HG03521 (cell line): ENCODE results near the gene PRAMEF2.
"Not testable (repeated sequence)": the region's sequence is repeated elsewhere in the genome, so short reads cannot be mapped to it uniquely, and the experiment has no call there.

ENCODE experiments used
- ATAC-seq: cut with Tn5 transposase; IDR thresholded peaks from one replicate; pipeline ENCODE4 v1.9.1; 2021; ENCODE audit warnings: mild to moderate bottlenecking, moderate library complexity; ENCODE audit not compliant: unreplicated experiment

PRAMEF2 gene, protein sequence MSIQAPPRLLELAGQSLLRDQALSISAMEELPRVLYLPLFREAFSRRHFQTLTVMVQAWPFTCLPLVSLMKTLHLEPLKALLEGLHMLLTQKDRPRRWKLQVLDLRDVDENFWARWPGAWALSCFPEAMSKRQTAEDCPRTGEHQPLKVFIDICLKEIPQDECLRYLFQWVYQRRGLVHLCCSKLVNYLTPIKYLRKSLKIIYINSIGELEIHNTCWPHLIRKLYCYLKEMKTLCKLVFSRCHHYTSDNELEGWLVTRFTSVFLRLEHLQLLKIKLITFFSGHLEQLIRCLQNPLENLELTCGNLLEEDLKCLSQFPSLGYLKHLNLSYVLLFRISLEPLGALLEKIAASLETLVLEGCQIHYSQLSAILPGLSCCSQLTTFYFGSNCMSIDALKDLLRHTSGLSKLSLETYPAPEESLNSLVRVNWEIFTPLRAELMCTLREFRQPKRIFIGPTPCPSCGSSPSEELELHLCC

DNA sequence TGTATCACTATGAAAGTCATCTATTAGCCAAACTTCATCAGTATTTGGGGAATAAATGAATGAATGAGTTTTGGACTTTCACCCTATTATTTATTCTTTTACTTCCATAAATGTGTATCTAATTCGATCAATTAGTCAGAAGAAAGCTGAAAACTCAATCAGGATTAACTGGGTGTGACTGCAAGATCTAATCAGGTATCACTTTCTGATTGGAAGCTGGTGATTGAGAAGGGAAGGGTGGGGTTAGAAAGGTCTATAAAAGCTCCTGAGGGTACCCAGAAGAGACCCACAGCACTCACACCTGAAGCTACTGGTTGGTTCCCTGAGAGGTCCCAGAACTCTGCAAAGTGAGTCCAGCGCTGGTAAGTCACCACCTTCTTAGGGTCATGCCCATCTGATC is at the start of gene PRAMEF2:
Gene PRAMEF2, plus strand, starts transcription at position 301 of the 400 bp plus-strand sequence. CDS start 1,924 bp downstream, outside the sequence.
- ATAC-seq = not testable (repeated sequence)

DNA sequence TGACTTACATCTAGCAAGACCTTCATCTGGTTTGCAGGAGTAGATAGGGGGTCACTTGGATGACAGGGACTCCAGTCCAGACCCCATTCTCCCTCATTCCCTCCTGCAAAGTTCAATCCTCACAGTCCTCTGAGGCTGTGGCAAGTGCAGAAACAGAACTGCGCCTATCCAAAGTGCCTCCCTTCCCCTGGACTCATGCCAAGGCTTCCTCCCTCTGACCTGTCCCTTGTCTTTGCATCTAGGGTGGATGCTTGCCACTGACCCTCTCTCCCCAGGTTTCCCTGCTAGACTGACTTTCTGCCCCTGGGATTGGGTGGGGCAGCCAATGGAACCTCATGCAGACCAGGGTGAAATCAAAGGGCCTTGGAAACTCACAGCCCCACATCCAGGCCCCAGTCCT is 47.0 kb upstream of the PRAMEF2 start:
- ATAC-seq = no peak

GRCh38 chr1:12810691-12811408 is 46.0 kb upstream of the PRAMEF2 start:
- ATAC-seq = no peak

DNA sequence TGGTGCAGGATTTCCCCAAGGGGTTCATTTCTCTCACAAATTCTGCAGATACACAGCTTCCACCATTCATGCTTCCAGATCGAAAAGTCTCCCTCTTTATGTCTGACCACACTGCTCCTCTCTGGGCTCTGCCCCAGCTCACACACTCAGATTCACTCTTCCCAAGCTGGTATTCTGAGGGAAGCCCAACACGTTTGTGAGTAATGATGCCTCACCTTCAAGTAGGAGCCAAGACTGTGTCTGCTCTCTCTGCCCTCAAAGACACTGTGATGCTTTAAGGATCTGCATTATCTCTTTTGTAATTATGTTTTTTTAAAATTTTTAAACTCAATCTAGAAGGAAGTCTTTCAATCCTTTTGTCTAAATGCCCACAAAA is 45.5 kb upstream of the PRAMEF2 start:
- no peak for ATAC-seq

DNA sequence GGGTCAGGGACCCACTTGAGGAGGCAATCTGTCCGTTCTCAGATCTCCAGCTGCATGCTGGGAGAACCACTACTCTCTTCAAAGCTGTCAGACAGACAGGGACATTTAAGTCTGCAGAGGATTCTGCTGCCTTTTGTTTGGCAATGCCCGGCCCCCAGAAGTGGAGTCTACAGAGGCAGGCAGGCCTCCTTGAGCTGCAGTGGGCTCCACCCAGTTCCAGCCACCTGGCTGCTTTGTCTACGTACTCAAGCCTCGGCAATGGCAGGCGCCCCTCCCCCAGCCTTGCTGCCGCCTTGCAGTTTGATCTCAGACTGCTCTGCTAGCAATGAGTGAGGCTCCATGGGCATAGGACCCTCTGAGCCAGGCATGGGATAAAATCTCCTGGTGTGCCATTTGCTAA is 37.8 kb upstream of the PRAMEF2 start:
- not testable (repeated sequence) for ATAC-seq

DNA sequence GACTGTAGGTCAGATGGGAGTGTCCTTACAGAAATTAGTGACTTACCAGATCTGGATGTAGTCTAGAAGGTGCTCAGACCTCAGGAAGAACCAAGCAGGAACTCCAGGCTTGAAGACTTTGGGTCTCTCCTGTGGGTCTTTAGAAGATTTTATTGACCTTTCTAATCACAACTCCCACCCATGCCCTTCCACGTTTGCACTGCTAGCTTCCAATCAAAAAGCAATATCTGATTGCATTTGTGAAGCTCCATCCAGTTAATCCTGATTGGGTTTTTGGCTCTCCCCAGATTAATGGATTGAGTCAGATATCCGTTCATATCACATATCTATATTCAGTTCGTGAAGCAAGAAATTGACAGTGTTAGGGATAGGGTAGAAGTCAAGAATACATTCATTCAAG is 25.6 kb upstream of the PRAMEF2 start, which contains the start of gene PRAMEF11:
Gene PRAMEF11, minus strand, starts transcription at position 101 of the 400 bp plus-strand sequence. CDS start 2,621 bp downstream, outside the sequence.
- not testable (repeated sequence) for ATAC-seq

GRCh38 chr1:12833251-12833650 is 23.6 kb upstream of the PRAMEF2 start:
- not testable (repeated sequence) for ATAC-seq

GRCh38 chr1:12848620-12849019 is 8.3 kb upstream of the PRAMEF2 start, which contains the start of gene HNRNPCL1:
Gene HNRNPCL1, minus strand, starts transcription at chr1:12848720. Its CDS starts 431 bp downstream, at chr1:12848289.
- ATAC-seq = not testable (repeated sequence)

GRCh38 chr1:12851779-12852178 is 5.1 kb upstream of the PRAMEF2 start:
- ATAC-seq = no peak

DNA sequence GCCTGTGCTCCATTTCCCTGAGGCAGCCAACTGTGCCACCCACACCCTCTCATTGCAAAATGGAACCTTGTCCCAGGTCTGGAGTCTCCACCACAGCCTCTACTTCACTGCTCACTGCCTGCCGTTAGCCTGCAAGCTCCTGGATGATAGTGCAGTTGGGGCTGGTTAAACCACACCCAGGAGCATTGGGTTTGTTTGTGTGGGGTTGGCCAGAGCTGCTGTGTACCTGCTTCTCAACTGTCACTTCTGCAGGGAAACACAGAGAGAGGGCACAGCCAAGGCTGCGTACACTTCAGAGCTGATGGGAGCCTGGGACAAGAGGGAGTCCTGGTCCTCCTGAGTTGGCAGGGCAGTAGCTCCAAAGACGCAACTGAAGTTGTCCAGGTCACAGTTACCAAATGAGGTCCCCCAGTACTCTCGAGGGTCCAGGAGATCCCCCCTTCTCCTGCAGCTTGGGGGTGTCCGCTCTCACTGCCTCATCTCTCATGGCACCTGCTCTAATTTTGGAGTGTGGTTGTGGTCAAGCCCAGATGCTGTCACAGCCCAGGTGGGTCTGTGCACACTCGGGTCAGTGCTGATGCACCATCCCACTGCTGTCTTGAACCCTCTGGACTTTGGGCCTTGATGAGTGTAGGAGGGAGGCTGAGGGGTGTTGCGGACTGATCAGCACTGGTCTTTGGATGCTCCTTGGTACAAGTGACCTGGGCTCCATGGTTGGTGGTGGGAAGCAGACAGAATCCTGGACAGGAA is 6.4 kb downstream of the PRAMEF2 start:
- ATAC-seq = not testable (repeated sequence)

GRCh38 chr1:12878453-12878852 is 21.6 kb downstream of the PRAMEF2 start:
- ATAC-seq = not testable (repeated sequence)

GRCh38 chr1:12886101-12886500 is 29.2 kb downstream of the PRAMEF2 start, which contains the start of gene PRAMEF4:
Gene PRAMEF4, minus strand, starts transcription at chr1:12886201. Its CDS starts 2,807 bp downstream, at chr1:12883394.
- ATAC-seq = not testable (repeated sequence)

DNA sequence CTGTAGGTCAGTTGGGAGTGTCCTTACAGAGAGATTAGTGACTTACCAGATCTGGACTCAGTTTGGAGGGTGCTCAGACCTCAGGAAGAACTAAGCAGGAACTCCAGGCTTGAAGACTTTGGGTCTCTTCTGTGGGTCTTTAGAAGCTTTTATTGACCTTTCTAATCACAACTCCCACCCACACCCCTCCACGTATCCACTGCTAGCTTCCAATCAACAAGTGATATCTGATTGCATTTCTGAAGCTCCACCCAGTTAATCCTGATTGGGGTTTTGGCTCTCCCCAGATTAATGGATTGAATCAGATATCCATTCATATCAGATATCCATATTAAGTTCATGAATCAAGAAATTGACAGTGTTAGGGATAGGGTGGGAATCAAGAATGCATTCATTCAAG is 41.3 kb downstream of the PRAMEF2 start, which contains the start of gene PRAMEF10:
Gene PRAMEF10, minus strand, starts transcription at position 101 of the 400 bp plus-strand sequence. CDS start 2,423 bp downstream, outside the sequence.
- not testable (repeated sequence) for ATAC-seq

DNA sequence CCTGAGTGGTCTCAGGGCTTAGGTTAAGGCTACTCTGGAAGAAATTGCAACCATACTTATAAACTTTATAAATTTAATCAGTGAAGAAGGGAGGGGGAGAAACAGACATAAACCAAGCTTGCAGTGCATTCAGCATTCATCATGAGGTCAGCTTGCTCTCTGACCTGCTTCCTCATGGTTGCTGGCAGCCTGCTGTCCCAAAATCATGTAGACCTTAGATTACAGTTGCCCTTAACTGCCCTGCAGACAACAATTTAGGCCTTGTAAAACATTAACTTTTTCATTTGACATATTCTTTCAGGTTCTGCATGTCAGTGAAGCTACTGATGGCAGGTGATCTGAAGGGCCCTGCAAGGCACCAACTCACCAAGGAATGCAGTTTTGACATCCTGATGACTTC is 42.3 kb downstream of the PRAMEF2 start:
- ATAC-seq = not testable (repeated sequence)

- not testable (repeated sequence) for ATAC-seq
Measured at GRCh38 chr1:12903793-12904572, 47.1 kb downstream of the PRAMEF2 start.
